Colonic mucosa (tissue), 4 donors: Measurements from ENCODE around the gene ADGRL3. TPM values are rescaled to one million over a fixed set of nuclear protein-coding genes. Genes with fewer than 3 reads are reported as not detected.
"Not testable (repeated sequence)": the region's sequence is repeated elsewhere in the genome, so short reads cannot be mapped to it uniquely, and the experiment has no call there.

Experiments used
- DNase-seq: peaks from one replicate; pipeline ENCODE4 v3.0.0-alpha.2; 2020
- H3K27ac ChIP-seq: fragments of 200-600 bp; one replicate; pipeline ENCODE4 v1.8.0; 2021
- H3K27me3 ChIP-seq: fragments of 200-600 bp; one replicate; pipeline ENCODE4 v1.8.0; 2021
- H3K36me3 ChIP-seq: fragments of 200-600 bp; one replicate; pipeline ENCODE4 v1.8.0; 2021
- H3K4me1 ChIP-seq: fragments of 200-600 bp; one replicate; pipeline ENCODE4 v1.8.0; 2021; ENCODE audit warnings: mild to moderate bottlenecking
- H3K4me3 ChIP-seq: fragments of 200-600 bp; one replicate; pipeline ENCODE4 v1.8.0; 2021
- H3K9ac ChIP-seq, 2 donors: one replicate each; pipeline ENCODE4 v1.7.0; 2013; ENCODE audit warnings: control low read depth in 2 of 2, low read depth in 2 of 2, low read length in 2 of 2
- H3K9me3 ChIP-seq: fragments of 200-600 bp; one replicate; pipeline ENCODE4 v1.8.0; 2021
- CTCF ChIP-seq: fragments of 200-600 bp; IDR thresholded peaks from one replicate; pipeline ENCODE4 v1.8.0; 2022; ENCODE audit warnings: antibody characterized with exemption, mild to moderate bottlenecking
- intact Hi-C: fragments of 100-400 bp; cut with DNase I; formaldehyde crosslinking; loops from one replicate; pipeline ENCODE4 v1.14.1; 2022
- total RNA-seq, 2 donors: library from RNA; stranded (reverse); fragmentation: NEBNext Ultra II Directional in 1 of 2; extraction: Animal tissue kit (Norgen Biotek cat#: 25700) in 1 of 2; gene quantifications; one replicate each; pipeline ENCODE4 v1.2.1, GENCODE V29; 2021
- donor health status: healthy.
- donor health status: DM: no; HTN: no; CAD: no.
- donor health status: DM: no; HTN: no; CAD: no.

The ADGRL3 gene
- total RNA-seq, 2 donors from 2014 or later, result 4.1 to 4.4 TPM

GRCh38 chr4:61505773-61506685 lies 305.9 kb downstream of the ADGRL3 start:
- H3K27me3 ChIP-seq, result no peaks in the 10 kb centered on the region
- DNase-seq, result no peak
- H3K4me3 ChIP-seq, result no peak overlapping the region
- H3K9me3 ChIP-seq, result no peaks in the 10 kb centered on the region
- intact Hi-C loops, result no loop called here
- H3K27ac ChIP-seq, result no peak overlapping the region
- no peaks in the 10 kb centered on the region for H3K4me1 ChIP-seq
- H3K36me3 ChIP-seq, result no peaks in the 10 kb centered on the region
- TF ChIP-seq CTCF, result no peak
- no peak overlapping the region for H3K9ac ChIP-seq

GRCh38 chr4:61507091-61507490 lies 307.0 kb downstream of the ADGRL3 start:
- H3K4me1 ChIP-seq, result no peaks in the 10 kb centered on the region
- no peak overlapping the region for H3K4me3 ChIP-seq
- no peak for DNase-seq
- no peaks in the 10 kb centered on the region for H3K36me3 ChIP-seq
- no peaks in the 10 kb centered on the region for H3K27me3 ChIP-seq
- H3K9ac ChIP-seq, result no peak overlapping the region
- no peak for TF ChIP-seq CTCF
- no peaks in the 10 kb centered on the region for H3K9me3 ChIP-seq
- intact Hi-C loops, result no loop called here
- H3K27ac ChIP-seq, result no peak overlapping the region

GRCh38 chr4:61509721-61510241 lies 309.7 kb downstream of the ADGRL3 start:
- H3K9ac ChIP-seq, intact Hi-C loops, H3K9me3 ChIP-seq, H3K27ac ChIP-seq, H3K36me3 ChIP-seq, H3K27me3 ChIP-seq, H3K4me1 ChIP-seq, DNase-seq, H3K4me3 ChIP-seq: not testable (repeated sequence)

GRCh38 chr4:61511716-61512488 lies 311.8 kb downstream of the ADGRL3 start:
- no peaks in the 10 kb centered on the region for H3K36me3 ChIP-seq
- H3K9ac ChIP-seq, result no peak overlapping the region
- H3K27ac ChIP-seq, result no peak overlapping the region
- DNase-seq, result no peak
- H3K27me3 ChIP-seq, result no peaks in the 10 kb centered on the region
- H3K9me3 ChIP-seq, result no peaks in the 10 kb centered on the region
- no peak overlapping the region for H3K4me3 ChIP-seq
- no peaks in the 10 kb centered on the region for H3K4me1 ChIP-seq
- intact Hi-C loops, result no loop called here
- no peak for TF ChIP-seq CTCF

- Histone ChIP-seq H3K36me3 (no peaks in the 10 kb centered on the region), H3K4me1 (no peaks in the 10 kb centered on the region), H3K27ac (no peak overlapping the region), H3K9ac (no peak overlapping the region), H3K9me3 (no peaks in the 10 kb centered on the region), H3K4me3 (no peak overlapping the region), H3K27me3 (no peaks in the 10 kb centered on the region)
- DNase-seq, result no peak
- intact Hi-C loops, result no loop called here
- no peak for TF ChIP-seq CTCF
These were observed 314.9 kb downstream of the ADGRL3 start for GRCh38 chr4:61514991-61515390.
